Sciatic nerve (tissue), 2 donors: Measurements from ENCODE around the gene DSTN. TPM values are rescaled to one million over a fixed set of nuclear protein-coding genes. Genes with fewer than 3 reads are reported as not detected.
A peak's percentile ranks its signal among the peaks of the same experiment; 100 is the strongest.
"Not testable (repeated sequence)": the region's sequence is repeated elsewhere in the genome, so short reads cannot be mapped to it uniquely, and the experiment has no call there.

Source experiments
- ATAC-seq: fragments of 200-7000 bp; cut with Tn5 transposase; one replicate; pipeline ENCODE4 v1.9.1; 2020; ENCODE audit warnings: mild to moderate bottlenecking, moderate library complexity
- DNase-seq: peaks from one replicate; pipeline ENCODE4 v3.0.0-alpha.2; 2020; ENCODE audit warnings: low spot score
- intact Hi-C: fragments of 100-400 bp; cut with DNase I; formaldehyde crosslinking; loops from one replicate; pipeline ENCODE4 v1.14.2; 2022
- total RNA-seq: library from RNA; stranded (reverse); fragmentation: NEBNext Ultra II Directional; extraction: Animal tissue kit (Norgen Biotek cat#: 25700); gene quantifications from one replicate; pipeline ENCODE4 v1.2.1, GENCODE V29; 2021
- donor health status: DM: no; HTN: no; CAD: no.
- donor health status: DM: no; HTN: no; CAD: no.

DSTN gene
- total RNA-seq, 1 donor from 2014 or later = 268 TPM

- ATAC-seq (no peak), DNase-seq (peak; percentile 69)
- intact Hi-C loops = no loop called here
Measured at GRCh38 chr20:17654649-17655285, 84.9 kb downstream of the DSTN start.

GRCh38 chr20:17655286-17655651 lies 85.4 kb downstream of the DSTN start:
- ATAC-seq (peak; percentile 32), DNase-seq (no peak)
- intact Hi-C loops = no loop called here

GRCh38 chr20:17655865-17656479 lies 86.1 kb downstream of the DSTN start:
- intact Hi-C loops = no loop called here
- no peak for ATAC-seq
- no peak for DNase-seq

- intact Hi-C loops = no loop called here
- DNase-seq = no peak
- no peak for ATAC-seq
Measured at GRCh38 chr20:17657079-17657825, 87.4 kb downstream of the DSTN start.

GRCh38 chr20:17657898-17658647 lies 88.2 kb downstream of the DSTN start:
- intact Hi-C loops = no loop called here
- DNase-seq (no peak), ATAC-seq (no peak)

- intact Hi-C loops = no loop called here
- DNase-seq (no peak), ATAC-seq (no peak)
Measured at GRCh38 chr20:17658648-17658993, 88.7 kb downstream of the DSTN start.

GRCh38 chr20:17659344-17659743 lies 89.5 kb downstream of the DSTN start:
- intact Hi-C loops, ATAC-seq, DNase-seq: not testable (repeated sequence)

Other genes with a start within 250 kb of the DSTN start
- 0.98 TPM for gene BFSP1, start 38.7 kb upstream of the DSTN start, total RNA-seq
- gene RRBP1, start 112.2 kb downstream of the DSTN start, total RNA-seq = 163 TPM
- gene BANF2, start 129.9 kb downstream of the DSTN start, total RNA-seq = not detected